Measurements from ENCODE around the gene GABRA4. TPM values are rescaled to one million over a fixed set of nuclear protein-coding genes. Genes with fewer than 3 reads are reported as not detected.

The GABRA4 gene
- total and polyA plus RNA-seq, 2 donors (not counting 1 experiment from before 2014, with no cell fraction given): not detected

DNA sequence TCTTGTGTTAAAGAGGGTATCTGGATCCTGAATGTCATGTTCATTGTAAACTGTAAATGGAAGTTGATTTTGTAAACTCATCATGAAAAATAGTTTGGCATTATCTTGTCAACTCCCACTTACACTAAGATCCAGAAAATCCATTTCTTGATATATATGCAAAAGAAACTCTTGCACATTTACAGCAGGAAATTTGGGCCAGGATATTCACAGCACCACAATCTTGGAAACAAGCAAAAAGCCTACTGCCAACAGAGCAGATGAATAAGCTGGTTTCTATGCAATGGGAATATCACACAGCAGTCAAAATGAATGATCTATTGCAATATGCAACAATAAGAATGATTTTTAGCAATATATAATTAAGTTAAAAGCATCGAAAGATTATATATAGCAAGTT lies 8.6 kb downstream of the GABRA4 start:
- no peak overlapping the region for H3K4me2 ChIP-seq (ENCODE audit: extremely low read depth, insufficient read depth, low read length)
- no peaks in the 10 kb centered on the region for H3K79me2 ChIP-seq (ENCODE audit: control insufficient read depth, insufficient read depth, low read length)
- no peak overlapping the region for H3K27ac ChIP-seq (ENCODE audit: insufficient read depth, low read length)
- H3K36me3 ChIP-seq (ENCODE audit: control insufficient read depth, insufficient read depth, low read length): no peaks in the 10 kb centered on the region
- no peaks in the 10 kb centered on the region for H3K4me1 ChIP-seq (ENCODE audit: control insufficient read depth, extremely low read depth, insufficient read depth, low read length)
- H4K20me1 ChIP-seq (ENCODE audit: control insufficient read depth, extremely low read depth, insufficient read depth, low read length): no peaks in the 10 kb centered on the region
- DNase-seq (ENCODE audit: low read depth in 2 of 2): no peak
- H3K9me3 ChIP-seq (ENCODE audit: control insufficient read depth, insufficient read depth, low read depth, low read length): no peaks in the 10 kb centered on the region
- H3K27me3 ChIP-seq (ENCODE audit: control insufficient read depth, insufficient read depth, low read length): no peaks in the 10 kb centered on the region
- TF ChIP-seq EZH2 (IDR thresholded peaks at IDR 0.05; ENCODE audit: low read length, missing control alignments): no peak
- TF ChIP-seq, protein P1, sequence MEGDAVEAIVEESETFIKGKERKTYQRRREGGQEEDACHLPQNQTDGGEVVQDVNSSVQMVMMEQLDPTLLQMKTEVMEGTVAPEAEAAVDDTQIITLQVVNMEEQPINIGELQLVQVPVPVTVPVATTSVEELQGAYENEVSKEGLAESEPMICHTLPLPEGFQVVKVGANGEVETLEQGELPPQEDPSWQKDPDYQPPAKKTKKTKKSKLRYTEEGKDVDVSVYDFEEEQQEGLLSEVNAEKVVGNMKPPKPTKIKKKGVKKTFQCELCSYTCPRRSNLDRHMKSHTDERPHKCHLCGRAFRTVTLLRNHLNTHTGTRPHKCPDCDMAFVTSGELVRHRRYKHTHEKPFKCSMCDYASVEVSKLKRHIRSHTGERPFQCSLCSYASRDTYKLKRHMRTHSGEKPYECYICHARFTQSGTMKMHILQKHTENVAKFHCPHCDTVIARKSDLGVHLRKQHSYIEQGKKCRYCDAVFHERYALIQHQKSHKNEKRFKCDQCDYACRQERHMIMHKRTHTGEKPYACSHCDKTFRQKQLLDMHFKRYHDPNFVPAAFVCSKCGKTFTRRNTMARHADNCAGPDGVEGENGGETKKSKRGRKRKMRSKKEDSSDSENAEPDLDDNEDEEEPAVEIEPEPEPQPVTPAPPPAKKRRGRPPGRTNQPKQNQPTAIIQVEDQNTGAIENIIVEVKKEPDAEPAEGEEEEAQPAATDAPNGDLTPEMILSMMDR (conservative IDR thresholded peaks at IDR 0.05 in 1 of 2, IDR thresholded peaks at IDR 0.05 in 1 of 2; ENCODE audit: low read depth in 1 of 2, low read length in 2 of 2): no peak
- H3K4me3 ChIP-seq (replicated peaks in 1 of 4; ENCODE audit: control extremely low read depth in 1 of 4, insufficient read depth in 1 of 4, low read depth in 3 of 4, low read length in 4 of 4): no peak overlapping the region
- no peak overlapping the region for H3K9ac ChIP-seq (ENCODE audit: insufficient read depth, low read length)
- no peak overlapping the region for H2AFZ ChIP-seq (ENCODE audit: low read length)

DNA sequence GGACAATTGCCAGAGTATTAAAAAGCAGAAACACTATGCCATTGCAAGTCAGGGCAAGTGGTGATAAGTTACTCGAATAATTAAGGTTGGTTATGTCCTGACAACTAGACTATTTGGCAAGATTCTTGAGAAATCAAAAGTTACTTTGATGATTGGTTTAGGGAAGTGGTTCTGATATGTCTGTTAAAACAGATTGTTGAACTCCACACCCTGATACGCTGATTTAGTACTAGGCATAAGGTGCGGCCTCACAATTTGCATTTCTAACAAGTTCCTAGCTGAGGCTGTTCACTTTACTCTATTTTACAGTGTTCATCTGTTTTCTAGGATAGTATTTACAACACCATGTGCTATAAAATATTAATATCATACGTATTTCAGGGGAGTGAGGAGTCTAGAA lies 12.5 kb downstream of the GABRA4 start:
- no peaks in the 10 kb centered on the region for H3K9me3 ChIP-seq (ENCODE audit: control insufficient read depth, insufficient read depth, low read depth, low read length)
- H3K4me3 ChIP-seq (replicated peaks in 1 of 4; ENCODE audit: control extremely low read depth in 1 of 4, insufficient read depth in 1 of 4, low read depth in 3 of 4, low read length in 4 of 4): no peak overlapping the region
- TF ChIP-seq, protein P1 (conservative IDR thresholded peaks at IDR 0.05 in 1 of 2, IDR thresholded peaks at IDR 0.05 in 1 of 2; ENCODE audit: low read depth in 1 of 2, low read length in 2 of 2): no peak
- no peak for TF ChIP-seq EZH2 (IDR thresholded peaks at IDR 0.05; ENCODE audit: low read length, missing control alignments)
- no peak overlapping the region for H3K27ac ChIP-seq (ENCODE audit: insufficient read depth, low read length)
- no peaks in the 10 kb centered on the region for H3K36me3 ChIP-seq (ENCODE audit: control insufficient read depth, insufficient read depth, low read length)
- H4K20me1 ChIP-seq (ENCODE audit: control insufficient read depth, extremely low read depth, insufficient read depth, low read length): no peaks in the 10 kb centered on the region
- H2AFZ ChIP-seq (ENCODE audit: low read length): no peak overlapping the region
- H3K4me2 ChIP-seq (ENCODE audit: extremely low read depth, insufficient read depth, low read length): no peak overlapping the region
- DNase-seq (ENCODE audit: low read depth in 2 of 2): no peak
- no peak overlapping the region for H3K9ac ChIP-seq (ENCODE audit: insufficient read depth, low read length)
- H3K27me3 ChIP-seq (ENCODE audit: control insufficient read depth, insufficient read depth, low read length): no peaks in the 10 kb centered on the region
- H3K79me2 ChIP-seq (ENCODE audit: control insufficient read depth, insufficient read depth, low read length): no peaks in the 10 kb centered on the region
- H3K4me1 ChIP-seq (ENCODE audit: control insufficient read depth, extremely low read depth, insufficient read depth, low read length): no peaks in the 10 kb centered on the region

DNA sequence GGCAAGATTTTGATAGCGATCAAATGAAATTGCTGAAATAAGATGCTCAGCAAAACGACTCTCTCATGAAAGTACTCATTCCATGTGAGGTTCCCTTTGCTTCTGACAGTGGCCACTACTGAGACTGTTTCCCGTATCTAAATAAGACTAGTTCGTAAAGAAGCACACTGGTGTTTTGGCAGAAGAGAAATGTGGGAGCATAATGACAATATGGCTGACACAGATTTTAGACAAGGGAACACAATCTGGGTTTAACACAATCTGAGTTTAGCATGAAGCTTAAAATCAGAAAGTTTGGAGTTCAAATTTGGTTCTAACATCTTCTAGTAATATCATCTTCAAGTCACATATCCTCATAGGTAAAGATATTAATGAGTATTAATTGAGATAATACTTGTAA lies 13.7 kb downstream of the GABRA4 start:
- H3K9me3 ChIP-seq (ENCODE audit: control insufficient read depth, insufficient read depth, low read depth, low read length): no peaks in the 10 kb centered on the region
- TF ChIP-seq, protein P1 (conservative IDR thresholded peaks at IDR 0.05 in 1 of 2, IDR thresholded peaks at IDR 0.05 in 1 of 2; ENCODE audit: low read depth in 1 of 2, low read length in 2 of 2): no peak
- no peak for TF ChIP-seq EZH2 (IDR thresholded peaks at IDR 0.05; ENCODE audit: low read length, missing control alignments)

More for the DNA sequence above, 13.7 kb downstream of the GABRA4 start:
- Histone ChIP-seq H4K20me1 (ENCODE audit: control insufficient read depth, extremely low read depth, insufficient read depth, low read length) (no peaks in the 10 kb centered on the region), H3K79me2 (ENCODE audit: control insufficient read depth, insufficient read depth, low read length) (no peaks in the 10 kb centered on the region), H3K27me3 (ENCODE audit: control insufficient read depth, insufficient read depth, low read length) (no peaks in the 10 kb centered on the region), H3K36me3 (ENCODE audit: control insufficient read depth, insufficient read depth, low read length) (no peaks in the 10 kb centered on the region), H3K9ac (ENCODE audit: insufficient read depth, low read length) (no peak overlapping the region), H3K4me2 (ENCODE audit: extremely low read depth, insufficient read depth, low read length) (no peak overlapping the region), H3K4me1 (ENCODE audit: control insufficient read depth, extremely low read depth, insufficient read depth, low read length) (no peaks in the 10 kb centered on the region), H3K27ac (ENCODE audit: insufficient read depth, low read length) (no peak overlapping the region), H2AFZ (ENCODE audit: low read length) (no peak overlapping the region), H3K4me3 (replicated peaks in 1 of 4; ENCODE audit: control extremely low read depth in 1 of 4, insufficient read depth in 1 of 4, low read depth in 3 of 4, low read length in 4 of 4) (no peak overlapping the region)
- no peak for DNase-seq (ENCODE audit: low read depth in 2 of 2)

All from fibroblast of lung (primary cell).